ENCODE measurements around the gene ZNF550.

The ZNF550 gene

DNA sequence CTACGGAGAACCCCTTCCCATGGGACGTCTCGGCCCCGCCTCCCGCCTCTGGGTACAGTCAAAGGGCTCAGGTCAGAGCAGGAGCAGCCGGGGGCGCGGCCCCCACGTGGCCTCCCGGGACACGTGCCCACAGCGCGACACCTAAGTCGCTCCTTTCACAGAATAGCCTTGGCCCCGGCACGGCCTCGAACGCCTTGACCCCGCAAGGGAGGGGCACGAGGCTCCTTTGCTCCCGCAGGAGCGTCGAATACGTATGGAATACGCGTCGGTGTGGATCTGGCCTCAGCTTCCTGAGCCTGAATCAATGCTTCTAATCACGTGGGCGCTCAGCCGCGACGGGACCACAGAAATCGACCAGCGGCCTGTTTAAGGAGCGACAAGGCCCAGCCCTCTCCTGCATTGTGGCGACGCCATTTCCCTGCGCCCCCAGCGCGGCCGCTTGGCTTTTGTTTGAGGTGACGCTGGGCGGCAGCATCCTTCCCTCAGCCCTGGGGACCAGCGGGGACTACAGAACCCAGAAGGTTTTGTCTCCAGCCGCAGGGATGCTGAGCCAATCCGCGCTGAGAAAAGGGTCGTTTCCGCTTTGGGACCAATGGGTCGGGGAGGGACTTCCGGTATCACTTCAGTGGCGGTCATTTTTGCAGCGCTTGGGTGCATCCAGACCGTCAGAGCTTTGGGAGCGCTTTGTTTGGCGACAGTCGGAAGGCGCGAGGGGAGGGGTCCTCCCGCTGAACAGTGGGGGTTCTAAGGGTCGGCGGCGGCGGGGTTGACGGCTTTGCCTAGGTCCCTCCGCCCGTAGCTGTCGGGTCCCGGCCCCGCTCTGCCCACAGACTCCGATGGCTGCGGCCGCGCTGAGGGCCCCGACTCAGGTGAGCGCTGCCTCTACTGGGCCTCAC is 24.1 kb upstream of the ZNF550 start, which contains the start of gene ZIK1:
Gene ZIK1, plus strand, starts transcription at position 625 of the 896 bp plus-strand sequence. Its CDS starts 212 bp downstream, at position 837.
- DNase-seq: peak; percentile 99
- H2AK5ac ChIP-seq (ENCODE audit: low read length): no peak within 1 kb of the TSS
- peaks cover 23% of the 10 kb centered on the region for H3K79me1 ChIP-seq (ENCODE audit: low read length)
- H3K9ac ChIP-seq (ENCODE audit: low read length): peak within 1 kb of the TSS; percentile 83
- peak within 1 kb of the TSS; percentile 75 for H3K23ac ChIP-seq (ENCODE audit: low read length)
- no CpG with 5 or more reads among the region's 76 CpGs for WGBS (ENCODE audit: extremely low coverage, insufficient coverage, low lambda C conversion rate)
- no peak within 1 kb of the TSS for H2BK15ac ChIP-seq (replicated peaks; ENCODE audit: low read depth)
- peak within 1 kb of the TSS; percentile 28 for H3K18ac ChIP-seq (ENCODE audit: low read length)
- H3K79me2 ChIP-seq (ENCODE audit: control insufficient read depth, insufficient read depth, low read length): peaks cover 12% of the 10 kb centered on the region
- peak within 1 kb of the TSS; percentile 95 for H3K56ac ChIP-seq (ENCODE audit: low read length)
- H4K5ac ChIP-seq (ENCODE audit: low read length): no peak within 1 kb of the TSS
- peak within 1 kb of the TSS; percentile 61 for H3K27ac ChIP-seq (ENCODE audit: low read depth, low read length)
- H3K4ac ChIP-seq (ENCODE audit: low read depth, low read length): peak within 1 kb of the TSS; percentile 75
- no peak within 1 kb of the TSS for H2BK5ac ChIP-seq (ENCODE audit: low read length)
- H3K4me1 ChIP-seq (ENCODE audit: control insufficient read depth, low read depth, low read length): no peaks in the 10 kb centered on the region
- H3K4me3 ChIP-seq (ENCODE audit: low read length): peak within 1 kb of the TSS; percentile 79
- no peak within 1 kb of the TSS for H2BK120ac ChIP-seq (ENCODE audit: low read depth, low read length)
- H3K36me3 ChIP-seq (ENCODE audit: control insufficient read depth, insufficient read depth, low read length): peaks cover 3% of the 10 kb centered on the region
- H3K27me3 ChIP-seq (ENCODE audit: insufficient read depth, low read length, poor library complexity): no peaks in the 10 kb centered on the region
- peak within 1 kb of the TSS; percentile 86 for H3K4me2 ChIP-seq (ENCODE audit: low read length)
- no peak within 1 kb of the TSS for H4K8ac ChIP-seq (ENCODE audit: low read depth, low read length)

DNA sequence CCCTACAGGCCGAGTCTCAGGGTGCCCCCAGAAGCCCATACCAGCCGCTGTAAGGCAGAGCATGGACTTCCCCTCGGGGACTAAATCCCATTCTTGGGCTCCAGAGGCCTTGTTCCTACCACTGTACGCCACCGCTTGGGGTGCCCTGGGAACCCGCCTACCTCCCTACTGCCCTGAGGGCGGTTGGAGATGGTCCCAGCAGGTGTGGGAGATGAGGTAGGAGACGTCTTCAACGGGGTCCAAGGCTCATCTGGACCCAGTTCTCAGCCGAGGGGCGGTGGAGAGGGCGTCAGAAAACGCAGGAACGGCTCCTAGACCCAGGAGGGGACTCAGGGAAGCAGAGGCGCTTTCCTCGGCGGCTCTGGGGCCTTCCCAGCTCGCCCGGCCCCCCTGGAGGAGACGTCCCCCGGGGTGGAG is 23.4 kb upstream of the ZNF550 start:
- no peak overlapping the region for H2BK120ac ChIP-seq (ENCODE audit: low read depth, low read length)
- H3K4me1 ChIP-seq (ENCODE audit: control insufficient read depth, low read depth, low read length): no peaks in the 10 kb centered on the region
- peak overlapping the region; percentile 86 for H3K4me2 ChIP-seq (ENCODE audit: low read length)
- peaks cover 13% of the 10 kb centered on the region for H3K79me2 ChIP-seq (ENCODE audit: control insufficient read depth, insufficient read depth, low read length)
- peaks cover 23% of the 10 kb centered on the region for H3K79me1 ChIP-seq (ENCODE audit: low read length)
- no peak for DNase-seq
- peak overlapping the region; percentile 5 for H3K18ac ChIP-seq (ENCODE audit: low read length)
- H3K23ac ChIP-seq (ENCODE audit: low read length): no peak overlapping the region
- peak overlapping the region; percentile 95 for H3K56ac ChIP-seq (ENCODE audit: low read length)
- H3K9ac ChIP-seq (ENCODE audit: low read length): peak overlapping the region; percentile 28
- H3K27me3 ChIP-seq (ENCODE audit: insufficient read depth, low read length, poor library complexity): no peaks in the 10 kb centered on the region
- no peak overlapping the region for H2BK15ac ChIP-seq (replicated peaks; ENCODE audit: low read depth)
- no peak overlapping the region for H4K8ac ChIP-seq (ENCODE audit: low read depth, low read length)
- H3K4me3 ChIP-seq (ENCODE audit: low read length): no peak overlapping the region
- no peak overlapping the region for H2AK5ac ChIP-seq (ENCODE audit: low read length)
- WGBS (ENCODE audit: extremely low coverage, insufficient coverage, low lambda C conversion rate): no CpG with 5 or more reads among the region's 21 CpGs
- H3K27ac ChIP-seq (ENCODE audit: low read depth, low read length): no peak overlapping the region
- H2BK5ac ChIP-seq (ENCODE audit: low read length): no peak overlapping the region
- H3K4ac ChIP-seq (ENCODE audit: low read depth, low read length): peak overlapping the region; percentile 26
- H4K5ac ChIP-seq (ENCODE audit: low read length): no peak overlapping the region
- peaks cover 2% of the 10 kb centered on the region for H3K36me3 ChIP-seq (ENCODE audit: control insufficient read depth, insufficient read depth, low read length)

DNA sequence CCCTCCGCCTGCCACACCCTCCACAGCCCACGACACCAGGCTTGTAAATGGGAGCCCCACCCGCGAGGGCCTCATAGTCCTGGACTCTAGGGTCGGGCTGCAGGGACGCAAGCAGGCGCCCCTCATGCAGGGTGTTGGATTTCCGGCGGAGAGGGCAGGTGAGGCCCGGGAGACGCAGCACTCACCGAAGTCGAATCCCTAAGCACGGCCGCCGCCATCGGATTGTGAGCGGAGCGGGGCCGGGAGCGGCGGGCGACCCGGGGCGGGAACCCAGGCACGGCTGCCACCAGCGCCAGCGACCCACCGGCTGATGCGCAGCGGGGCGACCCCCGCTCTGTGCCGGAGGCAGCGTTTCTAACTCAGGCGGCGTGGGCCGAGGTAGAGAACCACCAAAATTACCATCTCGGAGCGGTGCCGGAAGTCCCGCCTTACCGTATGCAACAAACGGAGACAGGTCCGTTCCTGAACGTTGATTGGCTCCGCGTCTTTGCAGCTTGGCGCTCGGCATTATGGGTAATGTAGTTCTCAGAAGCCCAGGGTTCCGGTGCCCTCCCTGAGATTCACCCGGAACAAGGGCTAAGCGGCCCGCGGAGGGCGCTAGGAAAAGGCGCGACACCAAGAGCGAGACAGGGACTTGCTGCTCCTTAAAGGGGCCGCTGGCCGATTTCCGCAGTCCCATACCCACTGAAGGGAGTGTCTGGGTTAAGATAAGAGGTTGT is 19.0 kb upstream of the ZNF550 start, which contains the start of gene ZNF416:
Gene ZNF416, minus strand, starts transcription at position 425 of the 719 bp plus-strand sequence. Its CDS starts 207 bp downstream, at position 218.
- no CpG with 5 or more reads among the region's 62 CpGs for WGBS (ENCODE audit: extremely low coverage, insufficient coverage, low lambda C conversion rate)
- peak; percentile 100 for DNase-seq
- Histone ChIP-seq H2BK15ac (replicated peaks; ENCODE audit: low read depth) (no peak within 1 kb of the TSS), H3K9ac (ENCODE audit: low read length) (peak within 1 kb of the TSS; percentile 80), H3K79me2 (ENCODE audit: control insufficient read depth, insufficient read depth, low read length) (peaks cover 16% of the 10 kb centered on the region), H4K5ac (ENCODE audit: low read length) (no peak within 1 kb of the TSS), H4K8ac (ENCODE audit: low read depth, low read length) (no peak within 1 kb of the TSS), H3K27ac (ENCODE audit: low read depth, low read length) (no peak within 1 kb of the TSS), H3K23ac (ENCODE audit: low read length) (no peak within 1 kb of the TSS), H2BK120ac (ENCODE audit: low read depth, low read length) (no peak within 1 kb of the TSS), H2BK5ac (ENCODE audit: low read length) (no peak within 1 kb of the TSS), H2AK5ac (ENCODE audit: low read length) (no peak within 1 kb of the TSS), H3K4ac (ENCODE audit: low read depth, low read length) (peak within 1 kb of the TSS; percentile 27), H3K79me1 (ENCODE audit: low read length) (peaks cover 21% of the 10 kb centered on the region), H3K36me3 (ENCODE audit: control insufficient read depth, insufficient read depth, low read length) (peaks cover 14% of the 10 kb centered on the region), H3K27me3 (ENCODE audit: insufficient read depth, low read length, poor library complexity) (no peaks in the 10 kb centered on the region), H3K4me3 (ENCODE audit: low read length) (peak within 1 kb of the TSS; percentile 85), H3K18ac (ENCODE audit: low read length) (no peak within 1 kb of the TSS), H3K4me2 (ENCODE audit: low read length) (peak within 1 kb of the TSS; percentile 65), H3K56ac (ENCODE audit: low read length) (peak within 1 kb of the TSS; percentile 95), H3K4me1 (ENCODE audit: control insufficient read depth, low read depth, low read length) (peaks cover 2% of the 10 kb centered on the region)

DNA sequence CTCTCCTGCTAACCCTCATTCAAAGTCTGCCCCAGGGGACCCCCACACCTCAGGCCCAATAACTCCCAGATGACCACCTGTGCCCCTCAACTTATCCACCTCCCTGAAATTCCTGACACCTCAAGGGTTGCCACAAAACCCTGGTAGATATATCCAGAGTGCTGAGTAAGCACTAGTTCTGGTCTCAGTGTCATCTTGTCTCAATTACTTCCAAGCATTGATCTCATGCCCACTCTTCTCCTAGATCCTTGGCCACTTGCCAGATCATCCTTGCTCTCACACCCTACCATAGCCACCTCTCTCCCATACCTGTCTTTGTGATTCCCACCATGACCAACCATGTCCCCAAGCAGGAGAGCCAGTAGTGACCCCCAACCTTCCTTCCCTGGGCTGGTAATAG is 17.0 kb upstream of the ZNF550 start:
- no peak overlapping the region for H4K8ac ChIP-seq (ENCODE audit: low read depth, low read length)
- no peak overlapping the region for H3K18ac ChIP-seq (ENCODE audit: low read length)
- H2BK15ac ChIP-seq (replicated peaks; ENCODE audit: low read depth): no peak overlapping the region
- peaks cover 16% of the 10 kb centered on the region for H3K79me2 ChIP-seq (ENCODE audit: control insufficient read depth, insufficient read depth, low read length)
- no peak overlapping the region for H4K5ac ChIP-seq (ENCODE audit: low read length)
- no peak overlapping the region for H3K4me2 ChIP-seq (ENCODE audit: low read length)
- no peak overlapping the region for H2BK120ac ChIP-seq (ENCODE audit: low read depth, low read length)
- H2AK5ac ChIP-seq (ENCODE audit: low read length): no peak overlapping the region
- peaks cover 2% of the 10 kb centered on the region for H3K4me1 ChIP-seq (ENCODE audit: control insufficient read depth, low read depth, low read length)
- H3K23ac ChIP-seq (ENCODE audit: low read length): no peak overlapping the region
- peaks cover 29% of the 10 kb centered on the region for H3K36me3 ChIP-seq (ENCODE audit: control insufficient read depth, insufficient read depth, low read length)
- no peak overlapping the region for H3K56ac ChIP-seq (ENCODE audit: low read length)
- no peak for DNase-seq
- peaks cover 21% of the 10 kb centered on the region for H3K79me1 ChIP-seq (ENCODE audit: low read length)
- H2BK5ac ChIP-seq (ENCODE audit: low read length): no peak overlapping the region
- H3K9ac ChIP-seq (ENCODE audit: low read length): no peak overlapping the region
- peak overlapping the region; percentile 24 for H3K4me3 ChIP-seq (ENCODE audit: low read length)
- H3K27me3 ChIP-seq (ENCODE audit: insufficient read depth, low read length, poor library complexity): no peaks in the 10 kb centered on the region
- no peak overlapping the region for H3K4ac ChIP-seq (ENCODE audit: low read depth, low read length)
- H3K27ac ChIP-seq (ENCODE audit: low read depth, low read length): no peak overlapping the region

DNA sequence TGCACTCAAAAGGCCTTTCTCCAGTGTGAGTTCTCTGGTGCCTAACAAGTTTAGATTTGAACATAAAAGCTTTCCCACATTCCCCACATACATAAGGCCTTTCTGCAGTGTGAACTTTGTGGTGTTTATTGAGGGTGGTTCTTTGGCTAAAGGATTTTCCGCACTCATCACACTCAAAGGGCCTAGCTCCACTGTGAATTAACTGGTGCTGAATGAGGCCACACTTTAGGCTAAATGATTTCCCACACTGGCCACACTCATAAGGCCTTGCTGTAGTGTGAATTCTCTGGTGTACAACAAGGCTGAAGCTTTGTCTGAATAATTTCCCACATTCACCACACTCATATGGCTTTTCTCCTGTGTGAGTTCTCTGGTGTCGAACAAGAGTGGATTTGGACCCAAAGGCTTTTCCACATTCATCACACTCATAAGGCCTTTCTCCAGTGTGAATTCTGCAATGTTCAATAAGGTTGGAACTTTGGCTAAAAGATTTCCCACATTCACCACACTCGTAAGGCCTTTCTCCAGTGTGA is 12.8 kb upstream of the ZNF550 start:
- Histone ChIP-seq H3K27ac (ENCODE audit: low read depth, low read length) (no peak overlapping the region), H3K56ac (ENCODE audit: low read length) (no peak overlapping the region), H3K79me2 (ENCODE audit: control insufficient read depth, insufficient read depth, low read length) (peaks cover 8% of the 10 kb centered on the region), H4K8ac (ENCODE audit: low read depth, low read length) (no peak overlapping the region), H3K36me3 (ENCODE audit: control insufficient read depth, insufficient read depth, low read length) (peaks cover 29% of the 10 kb centered on the region), H3K4ac (ENCODE audit: low read depth, low read length) (no peak overlapping the region), H2BK15ac (replicated peaks; ENCODE audit: low read depth) (no peak overlapping the region), H2BK5ac (ENCODE audit: low read length) (no peak overlapping the region), H3K4me2 (ENCODE audit: low read length) (no peak overlapping the region), H3K23ac (ENCODE audit: low read length) (no peak overlapping the region), H3K4me1 (ENCODE audit: control insufficient read depth, low read depth, low read length) (no peaks in the 10 kb centered on the region), H2AK5ac (ENCODE audit: low read length) (no peak overlapping the region), H3K27me3 (ENCODE audit: insufficient read depth, low read length, poor library complexity) (no peaks in the 10 kb centered on the region), H3K79me1 (ENCODE audit: low read length) (peaks cover 11% of the 10 kb centered on the region), H3K18ac (ENCODE audit: low read length) (no peak overlapping the region), H3K9ac (ENCODE audit: low read length) (no peak overlapping the region), H4K5ac (ENCODE audit: low read length) (no peak overlapping the region), H2BK120ac (ENCODE audit: low read depth, low read length) (no peak overlapping the region), H3K4me3 (ENCODE audit: low read length) (peak overlapping the region; percentile 45)
- no CpG with 5 or more reads among the region's 3 CpGs for WGBS (ENCODE audit: extremely low coverage, insufficient coverage, low lambda C conversion rate)
- no peak for DNase-seq
